Endodermal cell (in vitro differentiated cells): ENCODE measurements around the gene RBM3. TPM values are rescaled to one million over a fixed set of nuclear protein-coding genes. Genes with fewer than 3 reads are reported as not detected.

Experiments used
- DNase-seq: peaks from one replicate; pipeline ENCODE4 v3.0.0-alpha.2; 2017
- H3K27ac ChIP-seq: 2 replicates; pipeline ENCODE4 v1.5.1; 2013; ENCODE audit warnings: mild to moderate bottlenecking, low read depth, low read length, moderate library complexity
- H3K27me3 ChIP-seq: 2 replicates; pipeline ENCODE4 v1.6.1; 2013; ENCODE audit warnings: mild to moderate bottlenecking, low read length, moderate library complexity; ENCODE audit not compliant: insufficient read depth, control insufficient read depth, poor library complexity, severe bottlenecking
- H3K36me3 ChIP-seq: 2 replicates; pipeline ENCODE4 v1.7.0; 2013; ENCODE audit warnings: mild to moderate bottlenecking, low read length, moderate library complexity; ENCODE audit not compliant: control insufficient read depth, insufficient read depth
- H3K4me1 ChIP-seq: one replicate; pipeline ENCODE4 v1.7.0; 2013; ENCODE audit warnings: low read length; ENCODE audit not compliant: control insufficient read depth, insufficient read depth
- H3K4me3 ChIP-seq: 2 replicates; pipeline ENCODE4 v1.5.1; 2013; ENCODE audit warnings: mild to moderate bottlenecking, low read length, moderate library complexity
- H3K9ac ChIP-seq: 2 replicates; pipeline ENCODE4 v1.6.1; 2013; ENCODE audit warnings: mild to moderate bottlenecking, low read length, moderate library complexity; ENCODE audit not compliant: poor library complexity, severe bottlenecking; ENCODE audit errors: extremely low read depth
- H3K9me3 ChIP-seq: 2 replicates; pipeline ENCODE4 v1.6.1; 2013; ENCODE audit warnings: mild to moderate bottlenecking, low read length, moderate library complexity; ENCODE audit not compliant: control insufficient read depth
- H3K27ac Mint-ChIP-seq: 2 replicates; pipeline ENCODE4 v1.8.0; 2020; ENCODE audit warnings: mixed read lengths
- H3K27me3 Mint-ChIP-seq: 2 replicates; pipeline ENCODE4 v1.8.0; 2021; ENCODE audit warnings: mild to moderate bottlenecking, mixed read lengths; ENCODE audit not compliant: insufficient read depth
- H3K36me3 Mint-ChIP-seq: 2 replicates; pipeline ENCODE4 v1.8.0; 2020; ENCODE audit warnings: low read depth, mixed read lengths
- H3K4me1 Mint-ChIP-seq: 2 replicates; pipeline ENCODE4 v1.8.0; 2020; ENCODE audit warnings: mixed read lengths
- H3K4me3 Mint-ChIP-seq: 2 replicates; pipeline ENCODE4 v1.8.0; 2020; ENCODE audit warnings: mild to moderate bottlenecking, moderate library complexity, mixed read lengths
- H3K9me3 Mint-ChIP-seq: 2 replicates; pipeline ENCODE4 v1.8.0; 2020; ENCODE audit warnings: mild to moderate bottlenecking, mixed read lengths
- WGBS, 2 experiments: methylation state at CpG; one replicate each; pipeline versions ENCODE4 v1.1.5 to v1.1.7; 2013; ENCODE audit warnings: missing lambda C conversion rate in 2 of 2, mixed read lengths in 1 of 2; ENCODE audit not compliant: insufficient coverage in 1 of 2, insufficient read length in 1 of 2; 5-methylcytosine and 5-hydroxymethylcytosine counted together
- total RNA-seq, 2 donors: library from RNA; stranded (reverse); fragmentation: NEBNext Ultra II Directional in 1 of 2; extraction: Animal tissue kit (Norgen Biotek cat#: 25700) in 1 of 2; gene quantifications; 2 replicates in 1 of 2; 3 replicates in 1 of 2; pipeline ENCODE4 v1.2.1, GENCODE V29; 2021
- TF ChIP-seq, protein P1 (sequence below): fragments of 200-600 bp; sonication (generic); conservative IDR thresholded peaks from 2 replicates; pipeline ENCODE4 v1.5.0; 2021; ENCODE audit warnings: antibody characterized with exemption, mild to moderate bottlenecking

Gene RBM3
- total RNA-seq, 2 donors from 2014 or later, result 183 to 189 TPM

DNA sequence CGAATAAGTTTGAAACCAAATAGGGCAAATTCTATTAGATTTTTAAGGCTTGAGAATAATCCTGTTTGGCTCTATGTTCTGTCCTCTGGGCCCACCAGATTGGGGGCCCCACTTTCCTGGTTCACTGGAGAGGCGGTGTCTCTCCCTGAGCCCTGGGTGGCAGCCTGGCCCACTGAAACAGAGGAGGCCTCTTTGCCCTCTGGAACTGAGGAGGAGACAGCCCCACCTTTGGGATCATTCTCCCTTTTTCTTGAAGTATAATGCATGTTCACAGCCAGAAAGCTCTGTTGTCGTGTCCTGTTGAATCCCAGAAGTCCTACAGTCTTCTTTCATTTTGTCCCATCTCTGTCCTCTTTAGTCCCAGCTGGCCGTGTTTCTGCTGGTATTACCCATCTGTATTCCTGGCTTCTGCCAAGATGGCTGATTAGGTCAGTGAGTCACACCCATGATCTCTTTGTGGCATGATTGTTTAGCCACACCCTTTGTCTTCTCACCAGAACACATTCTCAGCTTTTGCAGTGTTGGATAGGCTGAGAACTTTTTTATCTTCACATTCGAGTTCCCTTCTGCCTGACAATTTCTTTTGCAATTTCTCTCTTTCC, 42.8 kb upstream of the RBM3 start:
- TF ChIP-seq, protein P1, sequence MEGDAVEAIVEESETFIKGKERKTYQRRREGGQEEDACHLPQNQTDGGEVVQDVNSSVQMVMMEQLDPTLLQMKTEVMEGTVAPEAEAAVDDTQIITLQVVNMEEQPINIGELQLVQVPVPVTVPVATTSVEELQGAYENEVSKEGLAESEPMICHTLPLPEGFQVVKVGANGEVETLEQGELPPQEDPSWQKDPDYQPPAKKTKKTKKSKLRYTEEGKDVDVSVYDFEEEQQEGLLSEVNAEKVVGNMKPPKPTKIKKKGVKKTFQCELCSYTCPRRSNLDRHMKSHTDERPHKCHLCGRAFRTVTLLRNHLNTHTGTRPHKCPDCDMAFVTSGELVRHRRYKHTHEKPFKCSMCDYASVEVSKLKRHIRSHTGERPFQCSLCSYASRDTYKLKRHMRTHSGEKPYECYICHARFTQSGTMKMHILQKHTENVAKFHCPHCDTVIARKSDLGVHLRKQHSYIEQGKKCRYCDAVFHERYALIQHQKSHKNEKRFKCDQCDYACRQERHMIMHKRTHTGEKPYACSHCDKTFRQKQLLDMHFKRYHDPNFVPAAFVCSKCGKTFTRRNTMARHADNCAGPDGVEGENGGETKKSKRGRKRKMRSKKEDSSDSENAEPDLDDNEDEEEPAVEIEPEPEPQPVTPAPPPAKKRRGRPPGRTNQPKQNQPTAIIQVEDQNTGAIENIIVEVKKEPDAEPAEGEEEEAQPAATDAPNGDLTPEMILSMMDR, result no peak
- WGBS, 2 experiments, result 92 to 95% methylated on average over 3 to 5 of the region's 5 CpGs
- DNase-seq, result no peak
- Mint-ChIP-seq H3K27me3 (no peaks in the 10 kb centered on the region), H3K4me3 (no peak overlapping the region), H3K27ac (no peak overlapping the region), H3K4me1 (no peaks in the 10 kb centered on the region), H3K9me3 (peaks cover 62% of the 10 kb centered on the region), H3K36me3 (peaks cover 22% of the 10 kb centered on the region)
- H3K4me3 ChIP-seq, result no peak overlapping the region
- no peak overlapping the region for H3K27ac ChIP-seq
- H3K9me3 ChIP-seq, result no peaks in the 10 kb centered on the region
- H3K27me3 ChIP-seq, result no peaks in the 10 kb centered on the region
- no peaks in the 10 kb centered on the region for H3K4me1 ChIP-seq
- H3K36me3 ChIP-seq, result peaks cover 18% of the 10 kb centered on the region
- no peak overlapping the region for H3K9ac ChIP-seq

DNA sequence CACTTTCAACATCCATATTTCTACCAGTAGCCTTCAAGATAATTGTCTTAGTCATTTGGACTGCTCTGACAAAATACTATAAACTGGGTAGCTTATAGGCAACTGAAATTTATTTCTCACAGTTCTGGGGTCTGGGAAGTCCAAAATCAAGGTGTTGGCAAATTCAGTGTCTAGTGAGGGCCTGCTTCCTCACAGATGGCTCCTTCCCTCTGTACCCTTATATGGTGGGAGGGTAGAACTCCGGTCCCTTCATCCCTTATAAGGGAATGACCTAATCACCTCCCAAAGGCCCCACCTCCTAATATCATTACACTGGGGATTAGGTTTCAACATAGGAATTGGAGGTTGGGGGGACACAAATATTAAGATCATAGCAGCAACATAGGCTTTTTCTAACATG, 42.1 kb upstream of the RBM3 start:
- H3K9me3 Mint-ChIP-seq, result peaks cover 63% of the 10 kb centered on the region

DNA sequence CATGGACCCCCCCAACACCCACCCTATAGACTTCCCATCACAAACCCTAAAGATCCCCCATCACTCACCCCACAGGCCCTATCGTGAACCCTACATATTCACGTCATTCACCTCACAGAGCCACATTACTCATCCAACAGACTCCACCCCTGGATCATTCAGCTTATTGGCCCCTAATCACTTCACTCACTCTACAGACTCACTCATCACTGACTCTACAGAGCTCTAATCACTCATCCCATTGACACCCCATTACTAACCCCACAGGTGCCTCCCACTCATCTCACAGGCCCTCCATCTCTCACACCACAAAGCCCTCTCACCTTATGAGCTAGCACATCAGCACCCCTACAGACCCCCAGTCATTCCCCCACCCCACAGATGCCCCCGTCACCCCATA, 41.1 kb upstream of the RBM3 start:
- Histone ChIP-seq H3K27ac (no peak overlapping the region), H3K4me3 (no peak overlapping the region), H3K9me3 (no peaks in the 10 kb centered on the region), H3K36me3 (peaks cover 6% of the 10 kb centered on the region), H3K27me3 (no peaks in the 10 kb centered on the region), H3K9ac (no peak overlapping the region), H3K4me1 (no peaks in the 10 kb centered on the region)
- Mint-ChIP-seq H3K36me3 (peaks cover 11% of the 10 kb centered on the region), H3K4me3 (no peak overlapping the region), H3K4me1 (no peaks in the 10 kb centered on the region), H3K27ac (no peak overlapping the region), H3K27me3 (no peaks in the 10 kb centered on the region), H3K9me3 (peaks cover 64% of the 10 kb centered on the region)
- WGBS, 2 experiments, result 98% methylated on average over 2 of the region's 3 CpGs; no CpG with 5 or more reads in 1 of the 2 experiments
- TF ChIP-seq, protein P1, result no peak
- DNase-seq, result no peak

More for the DNA sequence above, 42.1 kb upstream of the RBM3 start:
- TF ChIP-seq, protein P1, result no peak
- no peak for DNase-seq
- Mint-ChIP-seq H3K27me3 (no peaks in the 10 kb centered on the region), H3K4me3 (no peak overlapping the region), H3K36me3 (peaks cover 17% of the 10 kb centered on the region), H3K27ac (no peak overlapping the region), H3K4me1 (no peaks in the 10 kb centered on the region)
- Histone ChIP-seq H3K4me1 (no peaks in the 10 kb centered on the region), H3K9ac (no peak overlapping the region), H3K4me3 (no peak overlapping the region), H3K36me3 (peaks cover 12% of the 10 kb centered on the region), H3K27ac (no peak overlapping the region), H3K27me3 (no peaks in the 10 kb centered on the region), H3K9me3 (no peaks in the 10 kb centered on the region)
- WGBS, 2 experiments, result no CpG with 5 or more reads among the region's 1 CpG
